Measurements from ENCODE around the gene GTPBP4. TPM values are rescaled to one million over a fixed set of nuclear protein-coding genes. Genes with fewer than 3 reads are reported as not detected.

The GTPBP4 gene
- total RNA-seq, 1 donor from 2014 or later = 53.4 TPM

DNA sequence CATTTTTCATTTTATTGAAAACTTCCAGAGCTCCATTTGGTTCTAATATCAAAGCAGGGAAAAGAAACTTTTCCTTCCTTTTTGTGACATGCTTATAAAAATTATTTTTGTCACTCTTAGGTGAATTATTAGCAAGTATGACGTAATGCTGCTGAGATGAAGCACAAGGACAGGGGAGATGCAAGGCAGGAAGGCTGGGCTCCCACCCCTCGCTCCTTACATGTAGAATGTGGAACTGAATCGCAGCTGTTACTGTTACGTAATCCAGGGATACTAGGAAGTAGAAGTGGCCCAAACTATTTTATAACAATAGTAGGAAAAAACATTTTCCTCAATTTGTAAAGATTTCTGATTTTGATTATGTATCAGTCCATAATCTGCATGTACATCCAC, 17.1 kb upstream of the GTPBP4 start:
- DNase-seq (ENCODE audit: low spot score) = no peak
- H3K36me3 Mint-ChIP-seq = no peaks in the 10 kb centered on the region
- H3K79me2 ChIP-seq (ENCODE audit: low read depth) = no peaks in the 10 kb centered on the region
- H3K36me3 ChIP-seq = no peaks in the 10 kb centered on the region
- TF ChIP-seq, protein P1, sequence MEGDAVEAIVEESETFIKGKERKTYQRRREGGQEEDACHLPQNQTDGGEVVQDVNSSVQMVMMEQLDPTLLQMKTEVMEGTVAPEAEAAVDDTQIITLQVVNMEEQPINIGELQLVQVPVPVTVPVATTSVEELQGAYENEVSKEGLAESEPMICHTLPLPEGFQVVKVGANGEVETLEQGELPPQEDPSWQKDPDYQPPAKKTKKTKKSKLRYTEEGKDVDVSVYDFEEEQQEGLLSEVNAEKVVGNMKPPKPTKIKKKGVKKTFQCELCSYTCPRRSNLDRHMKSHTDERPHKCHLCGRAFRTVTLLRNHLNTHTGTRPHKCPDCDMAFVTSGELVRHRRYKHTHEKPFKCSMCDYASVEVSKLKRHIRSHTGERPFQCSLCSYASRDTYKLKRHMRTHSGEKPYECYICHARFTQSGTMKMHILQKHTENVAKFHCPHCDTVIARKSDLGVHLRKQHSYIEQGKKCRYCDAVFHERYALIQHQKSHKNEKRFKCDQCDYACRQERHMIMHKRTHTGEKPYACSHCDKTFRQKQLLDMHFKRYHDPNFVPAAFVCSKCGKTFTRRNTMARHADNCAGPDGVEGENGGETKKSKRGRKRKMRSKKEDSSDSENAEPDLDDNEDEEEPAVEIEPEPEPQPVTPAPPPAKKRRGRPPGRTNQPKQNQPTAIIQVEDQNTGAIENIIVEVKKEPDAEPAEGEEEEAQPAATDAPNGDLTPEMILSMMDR (IDR thresholded peaks at IDR 0.05) = no peak
- no peak for TF ChIP-seq EZH2 (IDR thresholded peaks at IDR 0.05)
- TF ChIP-seq EZH2phosphoT487 (IDR thresholded peaks at IDR 0.05) = no peak
- H3K27me3 ChIP-seq = no peaks in the 10 kb centered on the region
- no peak overlapping the region for H3K27ac Mint-ChIP-seq
- no peak overlapping the region for H3K4me3 Mint-ChIP-seq
- H3K27ac ChIP-seq = no peak overlapping the region
- H3K9ac ChIP-seq = no peak overlapping the region
- H3K4me1 Mint-ChIP-seq = peaks cover 15% of the 10 kb centered on the region
- H3K4me1 ChIP-seq = peaks cover 5% of the 10 kb centered on the region
- no peaks in the 10 kb centered on the region for H3F3A ChIP-seq (ENCODE audit: low read depth)
- H4K20me1 ChIP-seq (ENCODE audit: low read depth) = no peaks in the 10 kb centered on the region
- no peak overlapping the region for H3K4me3 ChIP-seq
- no peak overlapping the region for H2AFZ ChIP-seq (replicated peaks)
- H3K27me3 Mint-ChIP-seq (ENCODE audit: insufficient read depth, low read depth) = no peaks in the 10 kb centered on the region
- H3K9me3 ChIP-seq (ENCODE audit: low read depth) = no peaks in the 10 kb centered on the region
- H3K9me3 Mint-ChIP-seq = peaks cover 7% of the 10 kb centered on the region
- H3K4me2 ChIP-seq = no peak overlapping the region

DNA sequence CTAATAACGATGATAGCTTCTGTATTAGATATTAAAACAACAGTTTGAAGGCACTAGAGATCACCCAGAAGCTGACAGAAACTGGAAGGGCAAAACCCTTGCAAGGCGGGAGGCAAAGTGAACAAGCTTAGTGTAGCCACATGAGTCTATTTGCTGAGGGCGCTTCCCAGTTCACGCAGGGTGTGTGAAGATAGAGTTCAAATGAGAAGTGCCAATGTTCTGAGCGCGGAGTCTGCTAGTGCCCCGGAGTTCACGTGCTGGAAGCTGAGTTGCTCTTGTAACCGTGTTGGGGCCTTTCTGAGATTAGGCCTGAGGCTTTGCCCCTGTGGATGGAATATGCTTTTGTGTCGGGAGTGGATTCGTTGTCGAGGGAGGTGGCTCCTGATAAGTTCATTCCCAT, 16.6 kb upstream of the GTPBP4 start:
- H3F3A ChIP-seq (ENCODE audit: low read depth) = no peaks in the 10 kb centered on the region
- H3K4me1 Mint-ChIP-seq = peaks cover 15% of the 10 kb centered on the region
- H3K4me3 Mint-ChIP-seq = no peak overlapping the region

DNA sequence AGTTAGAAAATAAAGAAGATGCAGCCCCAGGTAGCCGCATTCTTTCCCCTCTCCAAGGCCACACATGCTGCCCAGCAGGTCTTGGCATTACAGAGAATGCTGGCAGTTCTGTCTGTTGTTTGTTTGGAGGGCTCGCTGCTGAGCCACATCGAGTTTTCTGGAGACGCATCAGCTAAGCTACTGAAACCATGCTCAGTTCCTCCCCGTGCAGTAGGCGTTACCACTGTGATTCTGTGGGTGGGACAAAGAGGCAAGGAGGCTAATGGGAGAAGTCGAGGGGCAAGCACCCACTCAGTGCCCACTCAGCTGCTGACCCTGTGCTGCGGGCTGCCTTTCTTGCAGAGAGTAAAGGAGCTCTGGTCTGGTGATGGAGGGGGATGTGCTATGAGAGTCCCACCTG, 15.5 kb upstream of the GTPBP4 start:
- peaks cover 14% of the 10 kb centered on the region for H3K9me3 Mint-ChIP-seq
- no peaks in the 10 kb centered on the region for H3K27me3 Mint-ChIP-seq (ENCODE audit: insufficient read depth, low read depth)
- DNase-seq (ENCODE audit: low spot score) = no peak
- Histone ChIP-seq H3K4me1 (peaks cover 5% of the 10 kb centered on the region), H3K9ac (no peak overlapping the region), H3K9me3 (ENCODE audit: low read depth) (no peaks in the 10 kb centered on the region), H3K4me3 (no peak overlapping the region), H3K36me3 (no peaks in the 10 kb centered on the region), H3K79me2 (ENCODE audit: low read depth) (no peaks in the 10 kb centered on the region), H3K27ac (no peak overlapping the region), H3F3A (ENCODE audit: low read depth) (no peaks in the 10 kb centered on the region), H2AFZ (replicated peaks) (no peak overlapping the region), H4K20me1 (ENCODE audit: low read depth) (no peaks in the 10 kb centered on the region), H3K4me2 (no peak overlapping the region), H3K27me3 (no peaks in the 10 kb centered on the region)
- H3K4me3 Mint-ChIP-seq = no peak overlapping the region
- no peak for TF ChIP-seq EZH2 (IDR thresholded peaks at IDR 0.05)
- TF ChIP-seq EZH2phosphoT487 (IDR thresholded peaks at IDR 0.05) = no peak
- TF ChIP-seq, protein P1 (IDR thresholded peaks at IDR 0.05) = no peak
- H3K27ac Mint-ChIP-seq = no peak overlapping the region
- H3K36me3 Mint-ChIP-seq = peaks cover 5% of the 10 kb centered on the region
- H3K4me1 Mint-ChIP-seq = peaks cover 15% of the 10 kb centered on the region

More for the DNA sequence above, 16.6 kb upstream of the GTPBP4 start:
- Histone ChIP-seq H3K4me2 (no peak overlapping the region), H3K4me1 (peaks cover 5% of the 10 kb centered on the region), H3K79me2 (ENCODE audit: low read depth) (no peaks in the 10 kb centered on the region), H3K27ac (no peak overlapping the region), H3K9me3 (ENCODE audit: low read depth) (no peaks in the 10 kb centered on the region), H3K36me3 (no peaks in the 10 kb centered on the region), H2AFZ (replicated peaks) (no peak overlapping the region), H3K9ac (no peak overlapping the region), H3K4me3 (no peak overlapping the region), H3K27me3 (no peaks in the 10 kb centered on the region), H4K20me1 (ENCODE audit: low read depth) (no peaks in the 10 kb centered on the region)
- no peak for DNase-seq (ENCODE audit: low spot score)
- Mint-ChIP-seq H3K36me3 (peaks cover 2% of the 10 kb centered on the region), H3K9me3 (peaks cover 11% of the 10 kb centered on the region), H3K27me3 (ENCODE audit: insufficient read depth, low read depth) (no peaks in the 10 kb centered on the region), H3K27ac (no peak overlapping the region)
- TF ChIP-seq EZH2phosphoT487 (IDR thresholded peaks at IDR 0.05) (no peak), EZH2 (IDR thresholded peaks at IDR 0.05) (no peak)
- TF ChIP-seq, protein P1 (IDR thresholded peaks at IDR 0.05) = no peak

Data from neural progenitor cell (in vitro differentiated cells).